GF-D8 (cell line): ENCODE measurements around the gene SRSF10.
"Not testable (repeated sequence)": the region's sequence is repeated elsewhere in the genome, so short reads cannot be mapped to it uniquely, and the experiment has no call there.

Source experiments
- DNase-seq: peaks from one replicate; lab custom pipeline; 2025; lab: John Stamatoyannopoulos, UW

Gene SRSF10

DNA sequence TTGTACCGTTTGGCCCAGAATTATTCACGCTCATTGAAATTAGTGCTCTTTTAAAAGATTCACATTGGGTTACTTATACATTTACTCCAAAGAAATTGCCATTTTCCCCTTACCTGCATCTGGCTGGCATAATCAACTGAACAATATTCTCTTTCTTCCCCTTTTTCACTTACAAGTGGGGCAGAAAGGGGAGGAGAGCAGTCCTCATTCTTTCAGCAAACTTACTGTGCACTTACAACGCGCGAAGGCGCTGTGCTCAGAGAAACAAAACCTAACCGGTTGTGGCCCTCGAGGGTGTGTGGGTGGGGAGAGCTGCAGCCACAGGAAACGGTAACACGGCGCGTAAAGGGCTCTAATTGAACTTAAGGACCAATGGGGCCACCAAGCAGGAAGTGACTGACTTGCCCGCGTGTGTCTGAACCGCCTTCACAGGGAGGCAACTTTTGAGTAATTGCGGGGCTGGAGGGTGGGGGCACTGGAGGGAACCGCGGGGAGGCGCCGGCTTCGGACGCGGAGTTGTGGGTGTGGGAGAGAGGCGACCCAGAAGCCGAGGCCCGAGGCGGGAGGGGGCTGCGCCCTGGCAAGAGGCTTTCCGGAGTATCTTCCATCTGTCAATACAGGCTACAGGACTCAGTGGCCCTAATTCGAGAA lies 21.2 kb downstream of the SRSF10 start:
- DNase-seq: peak; percentile 99

- not testable (repeated sequence) for DNase-seq
These were observed 21.9 kb downstream of the SRSF10 start for GRCh38 chr1:23958040-23958809.

DNA sequence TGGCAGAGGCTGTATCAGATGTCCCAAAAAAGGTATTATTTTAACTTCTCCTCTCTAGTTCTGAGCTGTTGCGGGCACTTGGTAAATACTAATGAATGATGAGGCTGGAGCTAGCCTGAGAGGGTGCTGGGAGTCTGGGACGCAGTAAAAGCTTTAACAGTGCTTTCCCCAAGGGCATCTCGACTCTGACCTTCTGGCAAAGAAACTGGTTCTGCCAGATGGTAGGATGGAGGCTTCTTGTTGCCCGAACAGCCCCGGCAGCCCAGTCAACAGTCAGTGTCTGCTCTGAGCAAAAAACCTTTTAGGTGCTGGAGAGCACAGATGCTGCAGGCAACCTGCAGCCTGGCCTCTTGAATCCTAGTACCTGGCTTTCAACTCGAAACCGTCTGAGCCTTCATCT lies 23.0 kb downstream of the SRSF10 start:
- no peak for DNase-seq

- DNase-seq: no peak
These were observed 27.1 kb downstream of the SRSF10 start for GRCh38 chr1:23953020-23953419.

DNA sequence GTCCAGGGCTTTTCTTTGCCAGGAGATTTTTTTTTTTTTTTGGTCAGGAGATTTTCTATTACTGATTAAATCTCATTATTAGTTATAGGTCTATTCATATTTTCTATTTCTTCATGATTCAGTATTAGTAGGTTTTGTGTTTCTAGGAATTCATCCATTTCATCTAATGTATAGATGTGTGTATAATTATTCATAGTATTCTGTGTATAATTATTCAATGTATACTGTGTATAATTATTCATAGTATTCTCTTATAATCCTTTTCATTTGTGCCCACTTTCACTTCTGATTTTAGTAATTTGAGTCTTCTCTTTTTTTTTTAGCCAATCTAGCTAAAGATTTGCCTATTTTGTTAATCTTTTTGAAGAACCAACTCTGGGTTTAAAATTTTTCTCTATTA lies 32.8 kb downstream of the SRSF10 start:
- no peak for DNase-seq

DNA sequence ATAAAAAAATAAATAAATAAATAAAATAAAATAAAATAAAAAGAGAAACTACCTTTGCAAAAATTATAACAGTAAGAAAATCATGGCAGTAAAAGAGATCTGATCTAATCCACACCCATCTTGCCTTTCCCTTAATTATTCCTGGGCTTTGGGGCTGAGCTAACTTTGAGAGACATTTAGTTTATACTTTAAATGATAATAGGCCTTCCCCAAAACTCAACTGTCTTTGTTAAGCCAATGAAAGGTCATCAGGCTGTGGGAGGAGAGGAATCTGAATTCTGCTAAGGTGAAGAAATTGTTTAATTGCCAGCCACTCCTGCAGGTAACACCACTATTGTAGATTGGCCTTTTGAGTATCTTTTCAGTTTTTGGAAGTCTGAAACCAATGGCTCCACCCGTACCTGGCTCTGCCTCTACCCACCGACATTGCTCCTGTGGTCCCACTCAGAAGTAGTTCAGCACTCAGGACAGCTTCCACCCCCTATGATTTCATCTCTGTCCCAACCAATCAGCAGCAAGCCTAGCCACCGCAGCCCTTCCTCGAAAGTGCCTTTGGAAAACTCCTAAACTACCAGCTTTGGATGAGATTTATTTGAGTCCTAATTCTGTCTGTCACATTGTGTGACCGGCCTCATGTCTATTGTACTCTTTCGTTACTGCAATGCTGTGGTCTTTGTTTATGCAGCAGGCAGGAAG lies 43.5 kb downstream of the SRSF10 start:
- DNase-seq: no peak

DNA sequence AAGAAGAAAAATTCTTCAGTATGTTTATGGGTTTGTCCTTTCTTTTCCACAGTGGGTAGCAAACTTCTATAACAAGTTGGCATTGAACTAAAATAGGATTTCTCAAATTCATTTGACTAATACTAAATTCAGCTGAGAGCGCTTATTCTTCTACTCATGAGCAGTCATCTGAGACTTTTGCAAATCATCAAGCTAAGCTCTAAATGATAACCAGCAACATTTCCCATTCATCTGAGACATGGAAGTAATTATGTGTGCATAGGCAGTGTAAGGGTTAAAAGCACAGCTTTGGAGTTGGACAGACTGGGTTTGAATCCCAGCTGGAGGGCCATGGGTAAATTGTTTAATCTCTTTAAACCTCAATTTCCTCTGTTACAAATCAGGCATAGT lies 48.6 kb downstream of the SRSF10 start:
- DNase-seq: no peak

- DNase-seq: peak; percentile 43
These were observed 49.2 kb downstream of the SRSF10 start for GRCh38 chr1:23930861-23931490.

GRCh38 chr1:23930270-23930669 lies 49.9 kb downstream of the SRSF10 start:
- DNase-seq: no peak

GRCh38 chr1:23928789-23929188 lies 51.3 kb downstream of the SRSF10 start:
- DNase-seq: no peak

- no peak for DNase-seq
These were observed 53.0 kb downstream of the SRSF10 start for GRCh38 chr1:23927097-23927496.

GRCh38 chr1:23925279-23925678 lies 54.8 kb downstream of the SRSF10 start:
- DNase-seq: no peak

DNA sequence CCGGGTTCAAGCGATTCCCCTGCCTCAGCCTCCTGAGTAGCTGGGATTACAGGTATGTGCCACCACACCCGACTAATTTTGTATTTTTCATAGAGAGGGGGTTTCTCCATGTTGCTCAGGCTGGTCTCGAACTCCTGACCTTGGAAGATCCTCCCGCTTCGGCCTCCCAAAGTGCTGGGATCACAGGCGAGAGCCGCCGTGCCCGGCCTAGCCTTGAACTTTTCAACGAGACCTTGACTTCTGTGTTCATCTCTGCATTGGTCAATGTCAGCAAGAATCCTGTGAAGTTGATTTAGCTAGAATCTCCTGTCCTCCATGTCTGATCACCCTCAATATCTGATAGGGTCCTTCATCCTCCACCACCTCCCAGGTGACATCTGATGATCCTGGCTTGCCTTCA lies 55.5 kb downstream of the SRSF10 start:
- no peak for DNase-seq

DNA sequence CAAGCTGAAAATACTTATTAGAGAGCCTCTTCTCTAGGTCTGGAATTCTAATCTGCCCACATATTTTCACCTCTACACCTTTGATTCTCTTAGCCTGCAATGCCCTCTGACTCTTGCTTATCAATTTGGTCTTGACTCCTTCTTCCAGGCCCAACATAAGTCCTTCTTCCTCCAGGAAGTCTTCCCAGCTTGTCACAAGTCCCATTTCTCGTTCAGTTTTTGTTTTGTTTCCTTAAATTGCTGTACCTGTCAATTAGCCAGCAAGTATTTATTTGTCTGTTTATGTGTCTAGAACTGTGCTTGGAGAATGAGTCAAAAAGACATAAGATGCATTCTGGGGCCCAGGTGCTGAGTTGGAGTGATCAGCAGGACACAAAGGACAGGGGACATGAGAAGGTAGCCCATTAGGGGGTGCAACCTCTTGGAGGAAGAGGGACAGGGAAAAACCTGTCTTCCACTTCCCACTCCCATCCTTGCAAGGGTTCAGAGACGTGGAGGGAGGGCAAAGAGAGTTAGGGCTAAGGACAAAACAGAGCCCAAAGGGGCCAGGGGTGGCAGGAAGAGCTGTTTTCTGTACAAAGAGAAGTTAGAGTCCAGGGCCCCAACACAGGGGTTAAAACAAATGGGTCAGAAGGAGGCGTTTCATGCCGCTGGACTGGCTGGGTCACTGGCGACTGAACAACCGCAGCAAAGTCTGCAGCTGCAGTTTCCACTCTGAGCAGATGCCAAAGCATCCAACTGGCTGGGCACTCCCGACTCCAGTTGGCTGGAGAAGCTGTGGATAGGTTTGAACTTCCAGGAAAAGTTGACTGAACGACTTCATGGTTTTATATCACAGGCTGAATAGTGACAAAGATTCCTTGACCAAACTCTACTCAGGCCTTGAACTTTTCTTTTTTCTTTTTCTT lies 56.3 kb downstream of the SRSF10 start:
- DNase-seq: no peak

GRCh38 chr1:23922321-23922943 lies 57.7 kb downstream of the SRSF10 start:
- DNase-seq: no peak

DNA sequence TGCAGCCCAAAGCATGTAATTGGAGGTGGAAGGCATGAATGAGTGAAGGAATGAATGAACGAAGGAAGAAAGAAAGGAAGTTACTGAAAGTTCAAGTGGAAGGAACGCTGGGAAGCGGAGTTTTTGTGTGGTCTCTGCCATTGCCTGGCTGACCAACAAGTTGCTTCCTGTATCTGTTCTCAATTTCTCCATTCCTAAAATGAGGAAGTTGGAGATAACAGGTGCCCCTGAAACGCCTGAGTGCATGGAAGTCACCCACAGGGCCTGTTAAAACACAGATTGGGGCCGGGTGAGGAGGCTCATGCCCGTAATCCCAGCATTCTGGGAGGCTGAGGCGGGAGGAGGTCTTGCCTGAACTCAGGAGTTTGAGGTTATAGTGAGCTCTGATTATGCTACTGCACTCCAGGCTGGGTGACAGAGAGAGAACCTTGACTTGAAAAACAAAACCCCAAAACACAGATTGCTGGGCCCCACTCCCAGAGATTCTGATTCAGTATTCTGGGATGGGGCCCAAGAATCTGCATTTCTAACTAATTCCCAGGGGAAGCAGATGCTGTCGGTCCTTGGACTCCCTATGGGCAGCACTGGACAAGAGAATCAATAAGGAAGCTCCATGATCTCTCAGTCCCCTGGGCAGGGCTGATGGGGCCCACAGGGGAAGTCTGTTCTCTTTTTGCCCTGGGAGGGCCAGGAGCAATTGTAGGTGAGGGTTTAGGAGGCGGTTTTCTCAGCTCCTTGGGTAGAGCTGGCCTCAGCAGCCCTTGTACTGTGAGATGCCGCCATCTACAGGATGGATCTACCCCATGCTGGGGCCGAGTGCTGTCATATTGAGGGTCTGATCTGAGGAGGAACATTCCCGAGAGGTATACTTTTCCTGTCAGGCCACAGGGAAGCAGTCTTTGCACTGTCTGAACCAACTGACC lies 63.7 kb downstream of the SRSF10 start:
- DNase-seq: peak; percentile 81

GRCh38 chr1:23915466-23915865 lies 64.7 kb downstream of the SRSF10 start:
- no peak for DNase-seq

GRCh38 chr1:23914921-23915320 lies 65.2 kb downstream of the SRSF10 start:
- no peak for DNase-seq
